ENCODE results near the gene ZBTB40.

Gene ZBTB40

GRCh38 chr1:22539510-22540118 lies 88.0 kb downstream of the ZBTB40 start:
- no peak for TF ChIP-seq CTCF (IDR thresholded peaks at IDR 0.05; ENCODE audit: extremely low read depth, insufficient read depth, missing control alignments)
- DNase-seq (ENCODE audit: low spot score): no peak
- in situ Hi-C loops (cut with MboI; ENCODE audit: low pct_unique_long_range_greater_than_20kb, low sequenced_read_pairs, unreplicated experiment): no loop called here

- TF ChIP-seq CTCF (IDR thresholded peaks at IDR 0.05; ENCODE audit: extremely low read depth, insufficient read depth, missing control alignments): no peak
- no peak for DNase-seq (ENCODE audit: low spot score)
- in situ Hi-C loops (cut with MboI; ENCODE audit: low pct_unique_long_range_greater_than_20kb, low sequenced_read_pairs, unreplicated experiment): no loop called here
Measured at GRCh38 chr1:22540337-22540736, 88.7 kb downstream of the ZBTB40 start.

- TF ChIP-seq CTCF (IDR thresholded peaks at IDR 0.05; ENCODE audit: extremely low read depth, insufficient read depth, missing control alignments): no peak
- in situ Hi-C loops (cut with MboI; ENCODE audit: low pct_unique_long_range_greater_than_20kb, low sequenced_read_pairs, unreplicated experiment): no loop called here
- no peak for DNase-seq (ENCODE audit: low spot score)
Measured at GRCh38 chr1:22542886-22543285, 91.2 kb downstream of the ZBTB40 start.

GRCh38 chr1:22543679-22544078 lies 92.0 kb downstream of the ZBTB40 start:
- no peak for TF ChIP-seq CTCF (IDR thresholded peaks at IDR 0.05; ENCODE audit: extremely low read depth, insufficient read depth, missing control alignments)
- in situ Hi-C loops (cut with MboI; ENCODE audit: low pct_unique_long_range_greater_than_20kb, low sequenced_read_pairs, unreplicated experiment): no loop called here
- DNase-seq (ENCODE audit: low spot score): no peak

GRCh38 chr1:22544606-22545005 lies 93.0 kb downstream of the ZBTB40 start:
- in situ Hi-C loops (cut with MboI; ENCODE audit: low pct_unique_long_range_greater_than_20kb, low sequenced_read_pairs, unreplicated experiment): no loop called here
- no peak for DNase-seq (ENCODE audit: low spot score)
- no peak for TF ChIP-seq CTCF (IDR thresholded peaks at IDR 0.05; ENCODE audit: extremely low read depth, insufficient read depth, missing control alignments)

- no peak for TF ChIP-seq CTCF (IDR thresholded peaks at IDR 0.05; ENCODE audit: extremely low read depth, insufficient read depth, missing control alignments)
- in situ Hi-C loops (cut with MboI; ENCODE audit: low pct_unique_long_range_greater_than_20kb, low sequenced_read_pairs, unreplicated experiment): no loop called here
- DNase-seq (ENCODE audit: low spot score): no peak
Measured at GRCh38 chr1:22545141-22545540, 93.5 kb downstream of the ZBTB40 start.

Data from GM13977 (cell line).